ENCODE measurements around the gene AMELX. TPM values are rescaled to one million over a fixed set of nuclear protein-coding genes. Genes with fewer than 3 reads are reported as not detected.

Gene AMELX
- total and polyA plus RNA-seq, 2 of the 13 experiments (the other 11 are each of a cell fraction or from before 2014, with no cell fraction given): not detected

DNA sequence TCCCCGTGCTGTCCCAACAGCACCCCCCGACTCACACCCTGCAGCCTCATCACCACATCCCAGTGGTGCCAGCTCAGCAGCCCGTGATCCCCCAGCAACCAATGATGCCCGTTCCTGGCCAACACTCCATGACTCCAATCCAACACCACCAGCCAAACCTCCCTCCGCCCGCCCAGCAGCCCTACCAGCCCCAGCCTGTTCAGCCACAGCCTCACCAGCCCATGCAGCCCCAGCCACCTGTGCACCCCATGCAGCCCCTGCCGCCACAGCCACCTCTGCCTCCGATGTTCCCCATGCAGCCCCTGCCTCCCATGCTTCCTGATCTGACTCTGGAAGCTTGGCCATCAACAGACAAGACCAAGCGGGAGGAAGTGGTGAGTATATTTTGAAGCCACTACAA, 5.4 kb downstream of the AMELX start:
- Histone ChIP-seq H3K9ac (ENCODE audit: insufficient read depth, low read depth, low read length) (no peak overlapping the region), H2AFZ (ENCODE audit: low read length) (no peak overlapping the region), H3K4me3 (replicated peaks in 1 of 3; ENCODE audit: insufficient read depth in 1 of 3, low read depth in 2 of 3, low read length in 3 of 3) (no peak overlapping the region), H3K27me3 (ENCODE audit: control insufficient read depth in 1 of 2, insufficient read depth in 2 of 2, low read length in 2 of 2) (no peaks in the 10 kb centered on the region), H3K9me3 (ENCODE audit: low read length) (no peaks in the 10 kb centered on the region), H3K4me1 (ENCODE audit: insufficient read depth, low read length) (no peaks in the 10 kb centered on the region), H3K27ac (ENCODE audit: extremely low read length, insufficient read depth, low read length) (no peak overlapping the region), H3K79me2 (ENCODE audit: insufficient read depth, low read length) (no peaks in the 10 kb centered on the region), H3K36me3 (replicated peaks in 1 of 2; ENCODE audit: control insufficient read depth in 1 of 2, insufficient read depth in 2 of 2, low read length in 2 of 2) (no peaks in the 10 kb centered on the region), H3K4me2 (ENCODE audit: low read depth, low read length) (no peak overlapping the region), H4K20me1 (ENCODE audit: insufficient read depth, low read length) (no peaks in the 10 kb centered on the region)
- in situ Hi-C loops (cut with HindIII; ENCODE audit: extremely low pct_ligation_motif_present, low pct_unique_long_range_greater_than_20kb) (no loop called here), intact Hi-C loops (cut with micrococcal nuclease; ENCODE audit: unreplicated experiment) (no loop called here)
- ChIA-PET CTCF (ENCODE audit: low intra/inter-chr PET ratio, low total read pairs) (no interaction called here), POLR2A (no interaction called here)
- TF ChIP-seq, protein P1, sequence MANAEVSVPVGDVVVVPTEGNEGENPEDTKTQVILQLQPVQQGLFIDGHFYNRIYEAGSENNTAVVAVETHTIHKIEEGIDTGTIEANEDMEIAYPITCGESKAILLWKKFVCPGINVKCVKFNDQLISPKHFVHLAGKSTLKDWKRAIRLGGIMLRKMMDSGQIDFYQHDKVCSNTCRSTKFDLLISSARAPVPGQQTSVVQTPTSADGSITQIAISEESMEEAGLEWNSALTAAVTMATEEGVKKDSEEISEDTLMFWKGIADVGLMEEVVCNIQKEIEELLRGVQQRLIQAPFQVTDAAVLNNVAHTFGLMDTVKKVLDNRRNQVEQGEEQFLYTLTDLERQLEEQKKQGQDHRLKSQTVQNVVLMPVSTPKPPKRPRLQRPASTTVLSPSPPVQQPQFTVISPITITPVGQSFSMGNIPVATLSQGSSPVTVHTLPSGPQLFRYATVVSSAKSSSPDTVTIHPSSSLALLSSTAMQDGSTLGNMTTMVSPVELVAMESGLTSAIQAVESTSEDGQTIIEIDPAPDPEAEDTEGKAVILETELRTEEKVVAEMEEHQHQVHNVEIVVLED (CRISPR knock-in tag; IDR thresholded peaks at IDR 0.05; ENCODE audit: borderline replicate concordance): no peak
- no peak for TF ChIP-seq SSRP1 (CRISPR knock-in tag; IDR thresholded peaks at IDR 0.05)
- TF ChIP-seq GLI4 (CRISPR knock-in tag; IDR thresholded peaks at IDR 0.05; ENCODE audit: borderline replicate concordance): no peak
- TF ChIP-seq, protein P2, sequence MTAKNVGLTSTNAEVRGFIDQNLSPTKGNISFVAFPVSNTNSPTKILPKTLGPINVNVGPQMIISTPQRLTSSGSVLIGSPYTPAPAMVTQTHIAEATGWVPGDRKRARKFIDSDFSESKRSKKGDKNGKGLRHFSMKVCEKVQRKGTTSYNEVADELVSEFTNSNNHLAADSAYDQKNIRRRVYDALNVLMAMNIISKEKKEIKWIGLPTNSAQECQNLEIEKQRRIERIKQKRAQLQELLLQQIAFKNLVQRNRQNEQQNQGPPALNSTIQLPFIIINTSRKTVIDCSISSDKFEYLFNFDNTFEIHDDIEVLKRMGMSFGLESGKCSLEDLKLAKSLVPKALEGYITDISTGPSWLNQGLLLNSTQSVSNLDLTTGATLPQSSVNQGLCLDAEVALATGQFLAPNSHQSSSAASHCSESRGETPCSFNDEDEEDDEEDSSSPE (CRISPR knock-in tag; IDR thresholded peaks at IDR 0.05): no peak
- TF ChIP-seq SIX4 (CRISPR knock-in tag; IDR thresholded peaks at IDR 0.05): no peak
- TF ChIP-seq, protein P3, sequence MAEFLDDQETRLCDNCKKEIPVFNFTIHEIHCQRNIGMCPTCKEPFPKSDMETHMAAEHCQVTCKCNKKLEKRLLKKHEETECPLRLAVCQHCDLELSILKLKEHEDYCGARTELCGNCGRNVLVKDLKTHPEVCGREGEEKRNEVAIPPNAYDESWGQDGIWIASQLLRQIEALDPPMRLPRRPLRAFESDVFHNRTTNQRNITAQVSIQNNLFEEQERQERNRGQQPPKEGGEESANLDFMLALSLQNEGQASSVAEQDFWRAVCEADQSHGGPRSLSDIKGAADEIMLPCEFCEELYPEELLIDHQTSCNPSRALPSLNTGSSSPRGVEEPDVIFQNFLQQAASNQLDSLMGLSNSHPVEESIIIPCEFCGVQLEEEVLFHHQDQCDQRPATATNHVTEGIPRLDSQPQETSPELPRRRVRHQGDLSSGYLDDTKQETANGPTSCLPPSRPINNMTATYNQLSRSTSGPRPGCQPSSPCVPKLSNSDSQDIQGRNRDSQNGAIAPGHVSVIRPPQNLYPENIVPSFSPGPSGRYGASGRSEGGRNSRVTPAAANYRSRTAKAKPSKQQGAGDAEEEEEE (CRISPR knock-in tag; IDR thresholded peaks at IDR 0.05; ENCODE audit: borderline replicate concordance): no peak
- no TSS peak for BruUV-seq (replicated peaks)
- no peak for ATAC-seq
- no peak for DNase-seq (ENCODE audit: low spot score)
- no peak for FAIRE-seq
- WGBS (ENCODE audit: low lambda C conversion rate): 14% methylated on average over 6 of the region's 9 CpGs
